GM21825 (cell line): ENCODE measurements around the gene EHBP1L1.

ENCODE experiments used
- ATAC-seq: cut with Tn5 transposase; IDR thresholded peaks from one replicate; pipeline ENCODE4 v1.9.1; 2021; ENCODE audit warnings: mild to moderate bottlenecking, moderate library complexity; ENCODE audit not compliant: unreplicated experiment

Gene EHBP1L1

GRCh38 chr11:65546217-65546958 lies 29.5 kb upstream of the EHBP1L1 start:
- peak; percentile 64 for ATAC-seq

GRCh38 chr11:65547446-65548125 lies 28.3 kb upstream of the EHBP1L1 start:
- no peak for ATAC-seq

- ATAC-seq = no peak
Observed at GRCh38 chr11:65548395-65548794, 27.5 kb upstream of the EHBP1L1 start.

- no peak for ATAC-seq
Observed at GRCh38 chr11:65549096-65549495, 26.8 kb upstream of the EHBP1L1 start.

GRCh38 chr11:65551572-65552387 lies 24.1 kb upstream of the EHBP1L1 start:
- ATAC-seq = no peak

- no peak for ATAC-seq
Observed at GRCh38 chr11:65552388-65552951, 23.4 kb upstream of the EHBP1L1 start.

- no peak for ATAC-seq
Observed at GRCh38 chr11:65553301-65554001, 22.4 kb upstream of the EHBP1L1 start.

GRCh38 chr11:65554057-65554818 lies 21.6 kb upstream of the EHBP1L1 start:
- no peak for ATAC-seq

GRCh38 chr11:65554842-65555430 lies 20.9 kb upstream of the EHBP1L1 start:
- no peak for ATAC-seq

GRCh38 chr11:65555693-65556231 lies 20.1 kb upstream of the EHBP1L1 start:
- ATAC-seq = no peak

- ATAC-seq = no peak
Observed at GRCh38 chr11:65556470-65557279, 19.2 kb upstream of the EHBP1L1 start.

GRCh38 chr11:65557280-65558001 lies 18.4 kb upstream of the EHBP1L1 start:
- no peak for ATAC-seq

GRCh38 chr11:65558002-65558929 lies 17.6 kb upstream of the EHBP1L1 start, which contains the start of gene LTBP3:
Gene LTBP3, minus strand, starts transcription at chr11:65558359. Its CDS starts 400 bp downstream, at chr11:65557959.
- ATAC-seq = no peak

GRCh38 chr11:65558930-65559509 lies 16.8 kb upstream of the EHBP1L1 start:
- no peak for ATAC-seq

GRCh38 chr11:65559535-65559934 lies 16.3 kb upstream of the EHBP1L1 start:
- ATAC-seq = no peak

GRCh38 chr11:65559951-65560537 lies 15.8 kb upstream of the EHBP1L1 start:
- ATAC-seq = no peak
